Measurements from ENCODE around the gene GBGT1.
"Not testable (repeated sequence)": the region's sequence is repeated elsewhere in the genome, so short reads cannot be mapped to it uniquely, and the experiment has no call there.

Gene GBGT1

GRCh38 chr9:133163504-133164172 is at the start of gene GBGT1:
Gene GBGT1 (minus strand): TSS chr9:133163914. CDS start chr9:133162412, 1,502 bp downstream.
- H3K9me3 ChIP-seq (ENCODE audit: low read depth, low read length): no peaks in the 10 kb centered on the region
- no peak within 1 kb of the TSS for H3K27ac ChIP-seq
- peak within 1 kb of the TSS; percentile 59 for H3K9ac ChIP-seq (ENCODE audit: insufficient read length)
- peak within 1 kb of the TSS; percentile 76 for H3K4me3 ChIP-seq
- DNase-seq (ENCODE audit: low read depth, low spot score): no peak
- TF ChIP-seq POLR2AphosphoS5 (IDR thresholded peaks at IDR 0.05; ENCODE audit: borderline replicate concordance, low read depth, low read length): no peak
- no peak for TF ChIP-seq FOXP2 (optimal IDR thresholded peaks at IDR 0.05; ENCODE audit: control extremely low read depth, extremely low read length, insufficient read depth)
- TF ChIP-seq EZH2 (IDR thresholded peaks at IDR 0.05): no peak
- H3K36me3 ChIP-seq (ENCODE audit: insufficient read depth, low read length): no peaks in the 10 kb centered on the region

- H3K4me3 ChIP-seq: no peak overlapping the region
- H3K27ac ChIP-seq: no peak overlapping the region
- no peak overlapping the region for H3K9ac ChIP-seq (ENCODE audit: insufficient read length)
- H3K36me3 ChIP-seq (ENCODE audit: insufficient read depth, low read length): no peaks in the 10 kb centered on the region
- TF ChIP-seq EZH2 (IDR thresholded peaks at IDR 0.05): no peak
- no peak for TF ChIP-seq POLR2AphosphoS5 (IDR thresholded peaks at IDR 0.05; ENCODE audit: borderline replicate concordance, low read depth, low read length)
- TF ChIP-seq FOXP2 (optimal IDR thresholded peaks at IDR 0.05; ENCODE audit: control extremely low read depth, extremely low read length, insufficient read depth): no peak
- no peak for DNase-seq (ENCODE audit: low read depth, low spot score)
- no peaks in the 10 kb centered on the region; the same call in 1 of the 2 replicates for H3K9me3 ChIP-seq (ENCODE audit: low read depth, low read length)
Measured at GRCh38 chr9:133210609-133211008, 46.9 kb upstream of the GBGT1 start.

DNA sequence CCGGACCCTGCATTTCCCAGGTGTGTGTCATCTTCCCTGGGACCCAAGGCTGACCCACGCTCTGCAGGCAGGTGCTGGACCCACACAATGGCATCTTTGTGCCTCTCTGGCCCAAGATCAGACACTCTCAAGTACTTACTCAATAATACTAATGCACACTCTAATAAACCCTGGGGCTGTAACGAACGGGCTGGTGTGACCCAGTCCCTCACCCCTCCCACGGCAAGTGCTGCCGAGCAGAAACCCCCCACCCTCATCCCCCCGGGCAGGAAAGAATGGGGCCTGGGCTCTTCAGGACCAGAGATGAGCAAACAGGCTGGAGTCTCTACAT is 46.5 kb upstream of the GBGT1 start:
- TF ChIP-seq EZH2 (IDR thresholded peaks at IDR 0.05): no peak
- TF ChIP-seq FOXP2 (optimal IDR thresholded peaks at IDR 0.05; ENCODE audit: control extremely low read depth, extremely low read length, insufficient read depth): no peak
- no peak for TF ChIP-seq POLR2AphosphoS5 (IDR thresholded peaks at IDR 0.05; ENCODE audit: borderline replicate concordance, low read depth, low read length)
- Histone ChIP-seq H3K36me3 (ENCODE audit: insufficient read depth, low read length) (no peaks in the 10 kb centered on the region), H3K9me3 (ENCODE audit: low read depth, low read length) (no peaks in the 10 kb centered on the region; the same call in 1 of the 2 replicates), H3K4me3 (no peak overlapping the region), H3K27ac (no peak overlapping the region), H3K9ac (ENCODE audit: insufficient read length) (no peak overlapping the region)
- no peak for DNase-seq (ENCODE audit: low read depth, low spot score)

DNA sequence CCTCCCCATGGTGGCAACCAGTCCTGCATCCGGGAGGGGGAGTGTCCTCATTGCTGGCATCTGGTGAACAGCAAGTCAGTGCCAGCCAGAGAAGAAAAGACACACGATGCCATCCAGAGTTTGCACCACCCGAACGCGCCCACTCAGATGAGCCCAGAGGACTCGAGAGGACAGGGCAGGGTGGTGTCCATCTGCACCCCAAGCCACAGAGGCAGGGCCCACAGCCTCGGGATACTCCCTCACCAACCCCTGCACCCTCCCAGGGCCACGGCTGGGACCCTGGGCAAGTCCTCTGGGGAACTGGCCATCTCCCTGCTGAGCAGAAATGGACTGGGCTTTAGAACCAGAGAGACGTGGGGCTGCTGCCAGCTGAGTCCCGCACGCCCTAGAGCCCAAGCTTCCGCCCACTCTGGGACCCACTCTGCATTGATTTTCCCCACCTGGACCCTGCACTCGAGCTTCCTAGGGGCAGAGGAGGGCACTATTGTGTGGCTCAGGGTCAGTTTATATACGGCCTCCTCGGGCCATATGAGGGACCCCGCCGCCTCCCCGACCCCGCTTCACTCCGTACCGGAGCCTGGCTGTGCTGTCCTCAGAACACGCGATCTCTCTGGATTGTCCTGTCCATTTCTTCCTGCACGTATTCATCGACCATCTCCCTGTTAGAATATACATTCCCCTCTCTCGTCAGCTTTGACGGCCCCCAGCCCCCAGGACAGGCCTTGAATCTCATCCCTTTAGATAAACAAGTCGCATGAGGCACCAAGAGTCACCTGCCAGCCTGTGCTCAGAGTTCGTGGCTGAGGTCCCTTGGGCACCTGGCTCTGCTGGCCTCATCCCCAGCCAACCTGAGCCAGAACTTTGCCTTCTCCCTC is 45.9 kb upstream of the GBGT1 start:
- not testable (repeated sequence) for H3K9ac ChIP-seq (ENCODE audit: insufficient read length); H3K36me3 ChIP-seq (ENCODE audit: insufficient read depth, low read length); H3K27ac ChIP-seq; DNase-seq (ENCODE audit: low read depth, low spot score); H3K4me3 ChIP-seq; H3K9me3 ChIP-seq (ENCODE audit: low read depth, low read length)

DNA sequence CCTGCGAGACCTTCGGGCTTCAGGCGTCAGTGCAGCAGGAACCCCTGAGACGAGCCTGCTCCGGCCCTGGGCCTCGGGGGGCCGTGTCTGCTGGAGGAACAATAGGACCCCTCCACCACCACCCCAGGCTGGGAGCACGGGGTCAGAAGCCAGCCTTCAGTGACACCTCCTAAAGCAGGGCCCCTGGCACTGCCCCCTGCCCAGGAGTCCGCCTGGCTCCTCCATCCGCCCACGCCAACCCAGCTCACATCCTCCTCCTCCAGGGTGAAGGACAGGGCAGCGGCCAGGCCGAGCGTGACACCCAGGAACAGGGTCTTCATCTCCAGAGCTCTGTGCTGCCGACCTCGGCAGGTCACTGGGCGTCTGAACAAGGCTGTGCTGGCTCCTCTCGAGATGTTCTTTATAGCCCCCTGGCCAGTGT is 45.2 kb upstream of the GBGT1 start, which contains the start of gene OBP2B:
OBP2B (minus strand) TSS at position 371 of the 421 bp plus-strand sequence; CDS start at position 320, 51 bp downstream.
- not testable (repeated sequence) for H3K4me3 ChIP-seq; H3K9ac ChIP-seq (ENCODE audit: insufficient read length); H3K27ac ChIP-seq; H3K36me3 ChIP-seq (ENCODE audit: insufficient read depth, low read length); DNase-seq (ENCODE audit: low read depth, low spot score); H3K9me3 ChIP-seq (ENCODE audit: low read depth, low read length)

DNA sequence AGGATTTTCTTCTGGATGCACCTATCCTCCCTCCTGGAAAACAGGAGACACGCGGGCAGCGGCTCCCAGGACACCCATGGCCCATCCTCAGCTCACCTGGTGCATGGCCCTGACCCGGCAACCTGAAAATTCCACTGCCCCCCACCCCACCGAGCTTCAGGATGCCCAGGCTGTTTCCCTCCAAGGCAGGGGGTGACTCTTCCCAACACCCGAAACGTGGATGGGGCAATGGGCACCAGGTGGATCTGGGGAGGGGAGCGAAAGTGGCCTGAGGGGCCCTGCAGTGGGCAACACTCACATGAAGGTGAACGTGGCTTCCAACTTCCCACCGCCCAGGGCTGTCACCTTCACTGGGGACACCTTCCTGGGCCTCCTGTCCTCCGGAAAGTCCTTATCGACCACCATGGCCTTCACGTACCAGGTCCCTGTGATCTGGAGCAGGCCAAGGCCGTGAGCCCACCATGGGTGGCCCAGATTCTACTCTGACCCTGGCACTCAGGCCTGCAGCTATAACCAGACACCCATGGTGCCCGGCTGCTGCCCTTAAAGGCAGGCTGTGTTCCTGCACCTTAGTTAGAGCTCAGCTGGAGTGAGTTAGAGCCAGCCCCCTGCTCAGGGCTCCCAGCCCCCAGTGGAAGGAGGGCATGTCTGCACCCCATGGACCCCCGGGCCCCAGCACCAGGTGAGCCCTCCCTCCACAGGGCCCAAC is 44.6 kb upstream of the GBGT1 start:
- H3K36me3 ChIP-seq (ENCODE audit: insufficient read depth, low read length); H3K4me3 ChIP-seq; DNase-seq (ENCODE audit: low read depth, low spot score); H3K9me3 ChIP-seq (ENCODE audit: low read depth, low read length); H3K27ac ChIP-seq; H3K9ac ChIP-seq (ENCODE audit: insufficient read length): not testable (repeated sequence)

GRCh38 chr9:133207540-133208170 is 43.9 kb upstream of the GBGT1 start:
- Histone ChIP-seq H3K9me3 (ENCODE audit: low read depth, low read length) (no peaks in the 10 kb centered on the region), H3K27ac (no peak overlapping the region), H3K9ac (ENCODE audit: insufficient read length) (no peak overlapping the region), H3K4me3 (no peak overlapping the region), H3K36me3 (ENCODE audit: insufficient read depth, low read length) (no peaks in the 10 kb centered on the region)
- TF ChIP-seq FOXP2 (optimal IDR thresholded peaks at IDR 0.05; ENCODE audit: control extremely low read depth, extremely low read length, insufficient read depth) (no peak), EZH2 (IDR thresholded peaks at IDR 0.05) (no peak), POLR2AphosphoS5 (IDR thresholded peaks at IDR 0.05; ENCODE audit: borderline replicate concordance, low read depth, low read length) (no peak)
- DNase-seq (ENCODE audit: low read depth, low spot score): no peak

- Histone ChIP-seq H3K27ac (no peak overlapping the region), H3K4me3 (no peak overlapping the region), H3K9ac (ENCODE audit: insufficient read length) (no peak overlapping the region), H3K36me3 (ENCODE audit: insufficient read depth, low read length) (no peaks in the 10 kb centered on the region), H3K9me3 (ENCODE audit: low read depth, low read length) (no peaks in the 10 kb centered on the region)
- no peak for TF ChIP-seq FOXP2 (optimal IDR thresholded peaks at IDR 0.05; ENCODE audit: control extremely low read depth, extremely low read length, insufficient read depth)
- no peak for TF ChIP-seq EZH2 (IDR thresholded peaks at IDR 0.05)
- no peak for TF ChIP-seq POLR2AphosphoS5 (IDR thresholded peaks at IDR 0.05; ENCODE audit: borderline replicate concordance, low read depth, low read length)
- DNase-seq (ENCODE audit: low read depth, low spot score): no peak
Measured at GRCh38 chr9:133207021-133207531, 43.4 kb upstream of the GBGT1 start.
